ENCODE data around the gene POLR2F.
"Not testable (repeated sequence)": the region's sequence is repeated elsewhere in the genome, so short reads cannot be mapped to it uniquely, and the experiment has no call there.

Gene POLR2F

GRCh38 chr22:37924386-37925065 is 29.0 kb upstream of the POLR2F start:
- DNase-seq, result no peak

GRCh38 chr22:37925330-37925729 is 28.2 kb upstream of the POLR2F start:
- DNase-seq, result no peak

- no peak for DNase-seq
These were observed 27.7 kb upstream of the POLR2F start for GRCh38 chr22:37925767-37926166.

GRCh38 chr22:37926358-37926757 is 27.1 kb upstream of the POLR2F start:
- no peak for DNase-seq

- DNase-seq, result no peak
These were observed 26.5 kb upstream of the POLR2F start for GRCh38 chr22:37926771-37927636.

- no peak for DNase-seq
These were observed 25.9 kb upstream of the POLR2F start for GRCh38 chr22:37927637-37927936.

GRCh38 chr22:37929390-37929789 is 24.1 kb upstream of the POLR2F start:
- no peak for DNase-seq

- DNase-seq, result peak in 7 of 58 donors; percentile 8 to 28 (median 21)
These were observed 23.1 kb upstream of the POLR2F start for GRCh38 chr22:37930270-37930951.

- no peak for DNase-seq
These were observed 22.5 kb upstream of the POLR2F start for GRCh38 chr22:37930952-37931440.

GRCh38 chr22:37931893-37932389 is 21.6 kb upstream of the POLR2F start:
- no peak for DNase-seq

- no peak for DNase-seq
These were observed 21.1 kb upstream of the POLR2F start for GRCh38 chr22:37932401-37932800.

GRCh38 chr22:37932821-37933578 is 20.5 kb upstream of the POLR2F start:
- DNase-seq, result no peak

- DNase-seq, result peak in 56 of 58 donors; percentile 5 to 82 (median 63)
These were observed 19.7 kb upstream of the POLR2F start for GRCh38 chr22:37933711-37934376.

GRCh38 chr22:37940698-37941376 is 12.7 kb upstream of the POLR2F start:
- no peak for DNase-seq

GRCh38 chr22:37942133-37942532 is 11.4 kb upstream of the POLR2F start:
- DNase-seq, result no peak

- no peak for DNase-seq
These were observed 10.2 kb upstream of the POLR2F start for GRCh38 chr22:37943136-37943824.

GRCh38 chr22:37943825-37944198 is 9.7 kb upstream of the POLR2F start:
- no peak for DNase-seq

GRCh38 chr22:37944423-37944822 is 9.1 kb upstream of the POLR2F start:
- not testable (repeated sequence) for DNase-seq

- DNase-seq, result not testable (repeated sequence)
These were observed 6.2 kb upstream of the POLR2F start for GRCh38 chr22:37947142-37947795.
